ENCODE measurements around the gene PLA2G15.

PLA2G15 gene

DNA sequence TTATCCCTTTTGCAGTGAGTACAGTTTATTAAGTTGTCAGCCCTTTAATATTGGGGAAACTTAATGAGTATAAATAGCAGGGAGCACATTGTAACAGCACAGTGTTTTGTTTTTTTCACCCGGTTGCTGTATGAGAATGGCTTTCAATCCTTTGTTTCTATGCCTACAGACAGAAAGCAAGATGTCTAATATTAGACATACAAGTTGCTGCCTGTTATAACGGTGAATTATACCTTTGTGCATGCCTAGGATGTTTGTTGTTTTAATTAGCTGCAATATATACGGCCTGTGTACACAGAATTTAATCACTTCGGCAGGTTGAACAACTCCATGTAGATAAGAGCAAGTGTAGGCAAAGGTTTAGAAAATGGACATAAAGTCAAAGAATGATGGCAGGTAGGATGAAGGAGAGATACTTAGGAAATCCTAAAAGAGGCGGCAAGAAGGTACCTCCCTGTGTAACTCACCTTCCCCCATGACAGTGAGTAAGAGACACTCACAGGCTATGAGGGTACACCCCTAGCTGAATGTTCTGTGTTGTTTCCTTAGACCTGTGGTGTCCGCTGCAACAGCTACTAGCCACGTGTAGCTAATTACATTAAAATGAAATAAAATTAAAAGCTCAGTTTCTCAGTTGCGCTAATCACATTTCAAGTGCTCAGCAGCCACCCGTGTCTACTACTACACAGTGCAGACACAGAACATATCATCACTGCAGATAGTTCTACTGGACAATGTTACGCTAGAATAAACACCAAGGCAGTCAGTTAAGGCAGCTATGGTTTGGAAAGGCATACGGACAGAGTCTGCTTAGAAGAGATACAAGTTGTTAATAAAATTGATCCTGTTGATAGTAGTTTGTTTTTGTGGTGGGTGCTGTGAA lies 54.6 kb downstream of the PLA2G15 start:
- no peak for DNase-seq

DNA sequence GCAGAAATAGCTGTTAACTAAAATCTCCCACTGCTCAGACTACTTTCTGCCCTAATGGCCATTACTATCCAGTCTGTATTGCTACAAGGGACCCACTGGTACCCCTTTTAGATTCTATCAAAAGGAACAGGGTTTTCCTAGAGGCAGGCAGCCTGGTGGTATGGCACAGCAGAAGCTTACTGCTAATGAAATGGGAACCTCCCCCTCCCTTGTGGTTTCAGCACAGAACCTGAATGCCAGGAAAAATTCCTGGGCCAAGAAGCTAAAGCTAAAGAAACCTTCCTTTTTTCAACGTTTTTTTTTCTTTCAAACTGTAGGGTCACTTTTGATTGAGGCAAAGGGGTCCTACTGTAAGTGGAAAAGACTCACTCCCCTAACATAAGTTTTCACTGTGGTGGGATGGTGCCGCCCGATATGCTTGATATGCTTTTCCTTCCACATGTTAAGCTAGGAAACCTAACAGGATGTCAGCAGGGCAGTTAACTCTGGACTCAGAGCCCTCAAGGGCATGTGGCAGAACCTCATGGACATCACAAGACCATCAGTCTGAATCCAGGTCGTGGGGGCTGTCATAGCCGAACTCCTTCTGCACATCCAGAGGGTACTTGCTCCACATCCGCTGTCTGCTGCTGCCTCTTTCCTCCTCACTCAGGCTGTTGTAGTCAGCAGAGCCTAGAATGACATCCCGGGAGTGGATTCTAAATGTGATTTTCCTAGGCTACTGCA lies 55.7 kb downstream of the PLA2G15 start:
- DNase-seq, result no peak

DNA sequence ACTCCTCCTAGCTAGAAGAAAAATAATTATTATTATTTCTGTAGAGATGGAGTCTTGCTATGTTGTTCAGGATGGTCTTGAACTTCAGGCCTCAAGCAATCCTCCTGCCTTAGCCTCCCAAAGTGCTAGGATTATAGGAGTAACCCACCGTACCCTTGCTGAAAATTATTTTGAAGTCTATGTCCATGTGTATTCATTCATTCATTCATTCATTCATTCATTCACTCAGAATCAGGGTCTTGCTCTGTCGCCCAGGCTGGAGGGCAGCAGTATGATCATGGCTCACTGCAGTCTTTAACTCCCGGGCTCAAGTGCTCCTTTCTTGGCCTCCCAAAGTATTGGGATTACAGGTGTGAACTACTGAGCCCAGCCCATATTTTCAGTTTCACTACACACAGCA lies 61.5 kb downstream of the PLA2G15 start:
- no peak for DNase-seq

DNA sequence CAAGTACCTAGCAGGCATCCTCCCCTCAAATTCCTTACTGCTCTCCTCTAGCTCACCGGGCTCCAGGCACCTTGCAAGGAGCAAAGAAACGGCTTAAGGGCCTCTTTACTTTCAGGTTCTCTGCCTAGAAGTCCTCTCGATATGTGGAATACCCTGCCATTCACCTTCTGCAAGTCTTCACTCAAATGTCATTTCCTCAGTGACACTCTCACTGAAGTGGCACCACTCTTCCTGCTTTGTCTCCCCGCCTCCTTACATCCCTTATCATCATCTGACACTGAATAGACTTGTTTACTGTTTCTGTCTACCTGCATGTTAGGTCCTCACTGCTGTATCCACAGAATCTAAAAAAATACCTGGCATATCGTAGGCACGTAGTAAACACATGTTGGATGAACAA lies 64.6 kb downstream of the PLA2G15 start:
- DNase-seq, result no peak

DNA sequence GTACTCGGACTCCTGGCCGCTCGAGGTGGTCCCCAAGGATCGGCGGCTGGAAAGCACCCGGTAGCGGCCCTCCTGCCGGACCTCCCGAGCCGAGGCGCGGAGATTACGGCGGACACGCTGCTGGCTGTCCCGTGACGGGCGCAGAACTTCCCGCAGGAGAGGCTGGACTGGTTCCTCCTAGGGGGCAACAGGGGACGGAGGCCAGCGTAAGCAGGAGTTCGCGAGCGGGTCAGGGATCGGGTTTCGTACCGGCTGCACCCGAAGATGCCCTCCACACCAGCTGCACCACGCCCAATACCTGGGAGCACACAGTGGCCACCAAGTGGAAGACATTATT lies 65.2 kb downstream of the PLA2G15 start:
- no peak for DNase-seq
